HG03066 (cell line): Measurements from ENCODE around the gene HOXB9.

Experiments
- ATAC-seq: cut with Tn5 transposase; IDR thresholded peaks from one replicate; pipeline ENCODE4 v1.9.1; 2021; ENCODE audit warnings: low read depth; ENCODE audit not compliant: unreplicated experiment

Gene HOXB9

DNA sequence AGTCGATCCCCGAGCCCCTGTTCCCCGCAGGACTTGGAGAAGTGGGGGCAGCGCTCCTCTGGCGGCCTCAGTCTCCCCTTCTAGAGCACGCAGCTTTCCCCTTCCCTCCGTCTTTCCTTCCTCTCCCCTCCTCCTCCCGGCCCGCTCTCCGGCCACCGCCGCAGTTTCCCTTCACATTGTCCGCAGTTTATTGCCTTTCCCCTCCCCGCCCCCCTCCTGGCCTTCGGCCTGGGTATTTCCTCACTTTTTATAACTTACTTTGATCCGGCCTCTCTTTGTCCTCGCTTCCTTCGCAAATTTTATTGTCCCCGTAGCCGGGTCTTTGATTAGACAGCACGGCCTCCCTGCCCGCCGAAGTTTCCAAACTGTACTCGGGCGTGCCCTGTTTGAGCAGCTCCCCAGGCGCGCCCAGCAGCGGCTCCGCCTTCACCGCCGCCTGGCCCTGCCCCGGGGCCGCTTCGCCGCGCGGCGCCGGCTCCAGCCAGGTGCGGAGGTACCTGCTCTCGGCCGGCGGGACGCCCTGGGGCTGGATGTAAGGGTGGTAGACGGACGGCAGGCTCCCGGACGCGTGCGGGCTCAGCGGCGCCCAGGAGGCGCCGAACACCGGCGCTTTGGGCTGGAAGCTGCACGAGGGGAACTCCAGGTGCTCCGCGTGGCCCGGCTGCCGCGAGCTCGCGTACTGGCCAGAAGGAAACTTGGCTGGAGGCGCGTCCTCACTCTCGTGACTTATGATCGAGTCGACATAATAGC lies 488 bp downstream of the HOXB9 start:
- ATAC-seq = no peak

DNA sequence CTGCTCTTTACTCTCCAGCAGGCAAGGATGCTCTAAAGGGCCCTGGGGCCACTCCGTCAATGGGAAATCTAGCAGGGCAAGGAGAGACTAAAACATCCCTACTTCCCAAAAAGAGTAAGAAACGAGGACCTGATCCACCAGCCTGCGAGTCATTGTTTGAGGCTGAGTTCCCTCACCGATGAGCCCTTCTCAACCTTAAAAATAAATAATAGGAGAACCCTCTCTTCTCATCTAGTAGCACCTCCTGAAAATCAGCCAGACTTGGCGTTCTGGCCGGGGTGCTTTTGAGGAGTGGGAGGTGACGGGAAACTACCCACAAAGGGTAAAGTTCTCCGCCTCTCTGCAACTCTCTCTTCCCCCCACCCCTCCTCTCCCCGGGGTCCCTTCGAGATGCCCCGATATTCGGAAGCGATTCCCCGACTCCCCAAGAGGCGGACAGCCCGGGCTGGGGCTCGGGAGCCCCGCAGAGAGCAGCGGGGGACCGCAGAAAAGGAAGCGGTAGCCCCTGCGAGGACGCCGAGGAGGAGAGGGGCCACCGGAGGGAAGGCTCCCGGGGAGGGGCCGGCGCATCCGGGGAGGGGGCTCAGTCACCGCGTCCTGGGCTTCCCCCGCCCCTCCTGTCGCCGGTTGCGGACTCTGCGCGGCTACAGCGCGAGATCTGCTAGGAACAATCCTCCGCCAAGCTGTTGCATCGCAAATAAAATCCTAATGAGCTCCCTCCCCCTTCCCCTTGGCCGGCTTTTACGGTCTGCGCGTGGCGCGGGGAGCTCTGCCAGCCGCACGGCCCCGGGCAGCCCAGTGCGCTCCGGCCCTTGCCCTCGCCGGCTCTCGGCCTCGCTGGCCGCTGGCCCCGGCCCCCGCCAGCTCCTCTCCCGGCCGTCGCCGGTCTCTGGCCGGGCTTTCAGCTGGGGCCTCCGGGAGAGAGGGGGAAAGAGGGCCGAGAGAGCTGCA lies 1.3 kb downstream of the HOXB9 start:
- no peak for ATAC-seq

DNA sequence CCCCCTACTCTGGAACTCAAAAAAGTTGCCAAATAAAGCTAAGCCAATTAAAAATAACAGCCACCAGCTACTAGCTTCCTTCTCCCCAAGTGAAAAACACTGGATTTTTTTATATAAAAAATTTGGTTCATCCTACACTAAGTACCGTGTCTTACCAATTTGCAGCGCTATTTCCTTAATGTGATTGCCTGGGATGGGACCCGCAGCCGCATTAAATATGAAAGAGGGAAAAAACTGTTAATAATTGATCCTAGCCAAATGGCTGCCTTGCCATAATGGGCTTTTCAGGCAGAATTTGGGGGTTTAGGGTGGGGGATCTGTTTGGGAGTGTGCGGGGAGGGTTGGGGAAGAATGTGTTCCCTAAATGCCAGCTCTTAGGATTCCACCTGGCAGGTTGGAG lies 2.0 kb downstream of the HOXB9 start:
- ATAC-seq = no peak

DNA sequence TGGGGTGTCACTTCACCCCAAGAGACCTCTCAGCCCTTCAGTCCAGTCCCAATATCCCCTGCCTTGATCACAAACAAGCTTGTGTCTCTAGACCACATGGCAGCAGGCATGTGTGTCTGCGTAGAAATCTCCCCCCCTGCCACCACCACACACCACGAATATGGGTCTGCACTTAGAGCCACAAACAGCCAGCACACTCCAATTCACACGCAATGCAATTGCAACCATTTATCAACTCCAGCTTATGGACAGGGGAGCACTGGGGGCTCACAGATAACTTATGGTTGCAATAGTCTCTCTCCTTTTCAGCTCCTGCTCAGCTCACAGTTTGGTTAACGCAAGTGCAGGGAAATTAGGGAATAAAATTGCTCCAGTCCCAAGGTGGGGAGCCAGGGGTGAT lies 2.6 kb downstream of the HOXB9 start:
- no peak for ATAC-seq

DNA sequence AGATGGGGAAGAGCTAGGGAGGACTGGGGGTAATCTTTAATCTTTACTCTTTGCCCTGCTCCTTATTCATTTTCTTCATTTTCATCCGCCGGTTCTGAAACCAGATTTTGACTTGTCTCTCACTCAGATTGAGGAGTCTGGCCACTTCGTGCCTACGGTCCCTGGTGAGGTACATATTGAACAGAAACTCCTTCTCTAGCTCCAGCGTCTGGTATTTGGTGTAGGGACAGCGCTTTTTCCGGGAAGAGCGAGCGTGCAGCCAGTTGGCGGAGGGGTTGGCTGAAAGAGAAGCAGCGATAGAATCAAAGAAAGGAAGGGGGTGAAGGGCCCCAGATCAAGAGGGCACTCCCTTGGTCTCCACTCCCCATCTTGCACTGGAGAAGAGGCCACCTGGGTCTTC lies 3.3 kb downstream of the HOXB9 start:
- ATAC-seq = no peak

DNA sequence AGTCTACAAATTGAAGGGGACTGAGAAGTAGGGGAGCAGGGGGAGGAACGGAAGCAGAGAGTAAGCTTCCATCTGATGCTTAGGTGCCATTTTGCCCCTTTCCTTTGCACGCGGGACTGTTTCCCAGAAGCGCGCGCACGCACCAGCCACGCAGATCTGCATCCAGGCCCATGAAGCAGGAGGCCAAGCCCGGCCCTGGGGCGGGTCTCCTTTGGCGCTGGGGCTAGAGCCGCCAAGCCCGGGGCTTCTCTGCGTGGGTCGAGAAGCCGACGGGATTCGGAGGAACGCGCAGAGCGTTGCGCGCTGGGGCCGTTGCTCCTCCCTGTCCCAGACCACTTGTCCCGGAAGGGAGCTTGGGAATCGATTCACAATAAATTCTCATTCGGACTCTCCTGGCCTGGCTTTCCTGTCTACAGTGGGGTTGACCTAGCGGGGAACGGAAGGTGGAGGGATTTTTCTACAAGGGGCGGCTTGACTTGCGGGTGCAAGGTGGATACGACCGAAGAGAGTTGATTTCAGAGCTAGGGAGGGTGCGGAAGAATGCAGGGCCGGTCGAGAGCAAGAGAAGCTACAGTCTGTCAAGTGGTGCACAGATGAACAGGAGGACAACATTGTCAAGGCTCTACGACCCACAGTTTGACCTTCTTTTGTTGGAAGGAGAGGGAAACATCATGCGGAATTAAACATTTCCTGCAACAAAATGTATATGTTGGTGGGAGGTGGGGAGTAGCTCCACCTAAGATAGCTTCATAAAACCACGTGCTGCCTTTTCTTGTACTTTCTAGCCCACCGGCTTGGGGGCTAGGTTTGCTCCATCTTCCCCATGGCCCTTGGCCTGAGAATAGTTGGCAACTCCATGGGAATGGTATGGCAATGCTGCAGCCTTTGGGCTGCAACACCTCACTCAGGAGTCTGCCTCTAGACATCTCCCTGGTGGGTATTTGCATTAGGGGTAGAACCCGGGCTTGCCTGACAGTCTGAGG lies 4.5 kb downstream of the HOXB9 start:
- no peak for ATAC-seq

DNA sequence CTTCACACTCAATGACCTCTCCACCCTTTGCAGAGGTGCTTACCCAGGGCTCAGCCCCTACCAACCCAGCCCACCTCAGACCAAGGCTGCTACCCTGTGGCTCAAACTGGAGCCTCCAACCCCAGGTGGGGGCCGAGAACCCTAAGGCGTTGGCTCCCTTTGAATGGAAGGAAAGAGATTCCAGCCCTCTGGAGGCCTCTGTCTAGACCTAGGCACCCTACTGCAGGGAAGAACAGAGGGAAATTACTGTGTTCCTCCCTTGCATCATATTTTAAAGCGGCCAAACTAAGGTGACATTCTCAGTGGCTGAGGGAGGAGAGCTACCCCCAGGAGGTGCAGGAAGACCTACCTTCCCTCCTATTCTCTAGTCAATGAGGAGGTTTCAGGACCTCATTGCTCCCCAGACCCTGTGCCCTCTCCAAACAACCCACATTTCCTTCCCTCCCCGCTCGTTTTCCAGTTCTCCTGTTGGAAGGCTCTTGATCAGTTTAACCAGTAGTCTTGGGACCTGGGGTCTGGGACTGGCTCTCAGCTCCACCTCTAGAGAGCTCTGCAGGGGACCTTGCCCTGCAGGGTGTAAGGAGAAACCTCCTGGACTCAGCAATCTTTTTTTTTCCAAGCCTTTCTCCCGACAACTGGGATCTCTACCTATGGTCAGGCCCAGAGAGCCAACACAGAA lies 5.6 kb downstream of the HOXB9 start:
- ATAC-seq = no peak

DNA sequence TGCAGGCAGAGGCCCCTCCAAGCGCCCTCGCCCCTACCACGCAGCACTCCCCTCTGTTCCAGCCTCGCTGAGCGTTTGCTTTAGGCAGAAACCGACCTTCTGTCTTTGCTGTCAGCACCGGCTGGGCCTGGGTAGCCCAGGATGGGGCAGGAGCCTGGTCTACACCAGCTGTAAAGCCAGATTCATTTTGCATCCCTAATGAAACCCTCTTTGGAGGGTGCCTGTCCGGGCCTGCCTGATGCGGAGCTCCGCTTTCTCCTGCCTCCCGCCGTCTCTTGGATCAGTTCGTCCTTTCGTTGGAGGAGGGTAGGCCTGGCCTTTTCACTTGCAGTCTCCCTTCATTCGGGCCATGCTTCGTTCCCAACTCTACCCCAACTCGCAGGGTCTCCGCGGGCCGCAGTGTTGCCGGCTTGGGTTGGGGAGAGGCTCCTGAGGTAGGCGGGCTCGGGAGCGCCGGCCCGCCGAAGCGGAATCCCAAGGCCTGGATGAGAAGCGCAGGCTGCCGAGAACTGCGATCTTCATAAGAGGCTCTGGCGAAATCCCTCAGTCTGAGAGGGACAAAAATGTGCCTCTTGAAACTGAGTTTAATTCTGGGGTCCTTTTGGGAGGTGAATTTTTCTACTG lies 6.2 kb downstream of the HOXB9 start:
- ATAC-seq = no peak

DNA sequence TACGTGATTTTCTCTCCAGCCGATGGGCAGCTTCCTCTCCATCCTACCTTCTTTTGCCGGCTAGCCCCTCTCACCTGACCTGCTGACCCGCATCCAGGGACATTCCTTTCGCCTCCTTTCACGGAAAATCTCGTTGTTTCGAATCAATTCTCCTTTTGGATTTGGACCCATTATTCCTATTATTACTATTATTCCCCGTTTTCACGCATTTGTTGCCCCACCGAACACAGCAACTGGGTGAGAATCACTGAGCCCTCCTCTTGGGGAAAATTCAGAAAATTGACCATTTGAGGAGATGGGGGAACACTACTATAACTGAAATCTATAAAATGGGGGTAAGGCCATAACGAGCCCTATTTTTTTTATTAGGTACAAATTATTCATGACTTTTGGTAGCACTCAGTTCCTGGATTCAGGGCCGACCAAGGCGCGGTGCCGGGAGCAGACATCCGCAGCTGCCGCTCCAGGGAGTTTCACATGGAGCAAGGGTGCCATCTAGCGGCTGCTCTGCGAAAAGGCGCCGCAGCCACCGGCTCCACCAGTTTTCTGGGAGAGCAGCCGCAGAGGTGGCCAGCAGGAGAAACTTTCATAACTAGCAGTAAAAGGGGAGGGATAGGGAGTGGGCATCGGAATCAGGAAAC lies 7.8 kb downstream of the HOXB9 start:
- no peak for ATAC-seq

DNA sequence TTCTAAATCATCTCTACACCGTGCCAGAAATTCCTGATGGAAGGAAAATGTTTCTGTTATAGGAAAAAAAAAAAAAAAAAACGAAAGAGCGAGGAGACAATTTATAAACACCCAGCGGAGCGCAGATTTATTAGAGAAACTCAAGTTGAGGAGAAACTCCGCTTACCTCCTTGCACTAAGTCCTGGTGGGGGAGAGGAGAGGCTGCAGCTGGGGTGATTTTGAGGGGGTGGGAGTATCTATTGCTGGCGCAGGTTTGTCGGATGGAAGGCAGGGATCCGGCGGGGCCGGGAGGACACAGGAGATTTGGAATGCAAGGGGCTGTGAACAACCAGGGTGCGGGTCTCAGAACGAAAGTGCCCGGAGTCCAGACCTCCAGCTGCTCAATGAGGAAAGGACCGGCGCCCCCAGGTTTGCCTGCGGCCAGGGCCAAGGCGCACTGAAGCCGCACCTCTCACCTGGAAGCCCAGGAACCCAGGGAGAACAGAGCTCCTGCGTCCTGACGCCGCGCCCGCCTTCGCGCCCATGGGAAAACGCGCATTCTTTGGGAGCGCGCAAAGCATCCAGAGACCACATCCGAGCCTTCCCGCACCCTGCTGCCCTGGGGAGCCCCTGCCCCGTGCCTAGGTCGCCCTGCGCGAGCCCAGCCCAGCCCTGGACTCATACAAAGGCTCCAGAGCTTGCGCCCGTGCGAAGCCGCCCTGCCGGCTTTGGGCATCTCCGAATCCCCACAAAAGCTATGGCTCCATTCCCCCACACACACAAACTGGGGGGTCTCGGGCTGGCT lies 8.5 kb downstream of the HOXB9 start:
- ATAC-seq = no peak

DNA sequence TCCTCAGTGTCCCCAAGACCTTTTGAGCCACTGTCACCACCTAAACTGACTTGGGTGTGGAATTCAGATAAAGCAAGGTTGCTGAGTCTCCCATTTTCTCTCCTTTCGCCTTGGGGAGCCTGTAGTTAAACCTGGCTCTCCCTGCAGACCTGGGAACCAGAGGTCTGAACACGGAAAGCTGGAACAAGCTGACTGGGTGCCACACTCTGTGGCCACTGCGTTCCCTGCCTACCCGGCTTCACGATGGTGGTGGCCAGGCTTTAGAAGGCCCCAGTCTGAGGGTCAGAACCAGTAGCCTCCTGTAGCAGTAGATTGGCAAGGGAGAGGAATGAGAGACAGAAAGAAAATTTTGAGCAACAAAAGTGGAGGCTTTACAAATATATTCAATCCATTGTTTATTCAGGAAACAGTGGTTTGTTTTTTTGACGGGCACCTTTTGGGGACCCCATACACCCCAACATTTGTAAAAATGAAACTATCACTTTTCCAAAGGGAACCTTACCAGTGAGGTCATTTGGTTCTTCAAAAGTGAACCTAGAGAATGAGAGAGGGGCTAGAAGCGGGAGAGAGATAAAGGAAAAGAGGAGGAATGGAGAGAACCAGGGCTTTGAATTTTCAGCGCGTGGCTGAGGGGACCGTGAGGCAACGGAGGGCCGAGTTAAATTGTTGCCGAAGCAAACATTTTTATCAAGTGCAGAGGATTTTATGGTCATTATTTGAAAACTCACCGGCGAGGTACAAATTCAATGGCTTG lies 9.3 kb downstream of the HOXB9 start:
- ATAC-seq = no peak

DNA sequence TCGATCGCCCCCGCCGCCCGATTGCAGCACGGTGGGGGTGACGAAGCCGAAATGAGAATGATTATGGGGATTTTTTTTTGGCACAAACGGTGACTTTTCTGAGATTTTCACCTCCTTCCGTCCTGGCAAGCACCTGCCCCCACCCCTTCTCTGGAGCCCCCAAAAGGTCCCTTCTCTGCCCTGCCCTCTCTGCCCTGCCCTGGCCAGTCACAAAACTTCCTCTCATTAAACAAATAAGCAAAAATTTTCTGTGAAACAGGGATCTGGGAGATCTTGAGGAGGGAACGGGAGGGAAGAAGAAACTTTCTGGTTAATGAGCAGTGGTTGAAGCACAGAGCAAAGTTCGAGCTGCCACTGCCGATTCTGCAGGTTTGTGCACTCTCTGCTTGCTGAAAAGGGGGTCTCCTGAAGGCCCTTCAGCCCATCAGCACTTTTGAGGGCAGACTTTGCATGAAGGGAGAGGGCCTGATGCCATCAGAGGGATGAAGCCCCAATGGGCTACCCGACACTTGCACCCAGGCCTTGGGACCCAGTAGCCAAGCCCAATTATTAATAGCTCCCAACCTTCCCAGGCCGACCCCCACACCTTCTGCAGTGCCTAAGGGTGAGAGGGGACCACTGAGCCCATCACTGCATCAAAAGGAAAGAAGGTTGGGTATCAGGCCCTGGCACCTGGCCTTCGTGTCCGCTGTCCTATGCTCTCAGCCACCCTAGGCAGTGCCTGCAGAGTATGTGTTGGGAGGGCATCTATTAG lies 10.0 kb downstream of the HOXB9 start:
- ATAC-seq = no peak

DNA sequence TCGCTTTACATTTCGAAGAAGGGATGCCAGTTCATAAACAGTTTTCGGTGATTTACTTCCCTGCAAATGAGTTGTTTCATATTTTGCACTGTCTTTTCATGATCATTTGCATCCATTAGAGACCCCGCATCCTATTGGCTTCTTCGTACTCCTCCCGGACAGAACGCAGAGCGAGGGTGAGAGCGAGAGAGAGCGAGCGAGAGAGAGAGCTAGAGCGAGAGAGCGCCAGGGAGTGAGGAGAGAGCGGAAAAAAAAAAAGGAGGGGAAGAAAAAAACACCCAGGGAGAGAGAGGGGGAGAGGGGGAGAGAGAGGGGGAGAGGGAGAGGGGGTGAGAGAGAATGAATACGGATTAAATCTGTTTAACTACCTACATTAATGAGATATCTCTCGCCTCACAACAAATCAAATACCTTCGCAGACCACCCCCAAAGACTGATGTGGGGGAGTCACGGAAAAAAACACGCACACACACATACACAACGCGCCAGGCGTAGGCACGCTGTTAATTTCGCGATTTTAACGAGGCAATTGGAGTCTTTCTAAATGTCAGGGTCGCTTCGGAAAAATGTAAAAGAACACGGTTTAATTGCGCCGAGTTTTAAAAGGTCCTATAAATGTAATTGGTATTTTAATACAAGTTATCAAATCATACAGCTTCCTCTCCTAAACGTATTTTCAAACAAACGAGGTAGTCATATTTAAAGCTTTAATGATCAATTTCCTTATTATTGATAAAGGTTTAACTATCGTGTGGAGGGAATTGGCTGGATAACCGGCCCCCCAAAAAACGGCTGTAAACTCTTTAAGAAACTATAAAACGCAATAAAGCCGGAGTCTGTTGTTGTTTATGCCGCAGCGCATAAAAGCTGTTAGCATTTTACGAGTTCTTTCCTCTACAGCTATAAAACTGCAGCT lies 10.9 kb downstream of the HOXB9 start, which contains the start of gene HOXB8:
Gene HOXB8, minus strand, starts transcription at position 246 of the 916 bp plus-strand sequence. CDS start 588 bp downstream, outside the sequence.
- ATAC-seq = no peak

DNA sequence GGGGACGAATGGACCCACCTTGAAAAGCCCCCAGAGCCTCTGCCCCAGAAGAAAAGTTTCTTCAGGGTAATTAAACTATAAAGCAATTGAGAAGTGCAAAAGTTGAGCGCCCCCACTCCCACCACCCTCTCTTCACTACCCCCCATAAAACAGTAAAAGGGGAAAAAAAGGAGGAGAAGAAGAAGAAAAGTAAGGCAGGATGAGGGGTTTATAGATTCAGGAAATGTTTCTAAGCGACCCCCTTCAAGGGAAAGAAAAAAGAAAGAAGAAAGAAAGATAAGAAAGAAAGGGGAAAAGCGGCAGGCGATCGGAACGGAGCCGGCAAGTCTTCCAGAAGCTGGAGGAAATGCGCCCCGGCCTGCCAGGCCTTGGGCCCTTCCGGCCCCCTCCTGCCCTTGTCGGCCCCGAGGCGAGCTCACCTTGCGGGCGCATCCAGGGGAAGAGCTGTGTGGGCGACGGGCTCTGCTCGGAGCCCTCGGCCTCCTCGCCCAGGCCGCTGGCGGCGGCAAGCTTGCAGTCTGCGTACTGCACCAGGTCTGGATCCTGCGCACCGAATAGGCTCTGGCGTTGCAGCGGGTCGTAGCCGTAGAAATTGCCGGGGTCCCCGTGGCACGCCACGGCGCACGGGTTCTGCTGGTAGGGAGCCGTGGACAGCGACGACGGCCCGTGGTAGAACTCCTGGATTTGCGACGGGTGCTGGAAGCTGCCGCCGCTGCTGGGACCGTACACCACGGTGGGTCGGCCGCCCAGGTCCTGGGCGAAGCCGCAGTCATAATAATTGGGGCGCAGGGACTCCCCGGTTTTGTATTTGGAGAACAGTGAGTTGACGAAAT lies 12.1 kb downstream of the HOXB9 start:
- no peak for ATAC-seq
